ENCODE results near the gene IMMP2L.
"Not testable (repeated sequence)": the region's sequence is repeated elsewhere in the genome, so short reads cannot be mapped to it uniquely, and the experiment has no call there.

IMMP2L gene

DNA sequence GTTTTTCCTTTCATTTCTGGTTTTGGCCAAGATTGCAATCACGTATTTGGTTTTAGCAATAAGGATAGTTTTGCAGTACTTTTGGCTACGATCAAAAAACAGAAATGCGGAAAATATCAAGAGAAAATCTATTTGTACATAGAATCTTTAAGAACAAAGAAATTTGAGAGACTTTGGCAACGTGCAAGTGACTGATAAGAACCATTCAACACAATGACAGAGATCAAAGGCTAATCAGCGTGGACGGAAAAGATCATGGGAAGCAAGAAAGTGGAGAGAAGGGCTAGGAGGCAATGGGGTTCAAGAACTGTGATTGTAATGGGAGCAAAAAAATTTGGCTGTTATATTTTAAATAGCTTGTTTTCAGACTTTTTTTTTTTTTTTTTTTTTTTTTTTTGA is 487.5 kb downstream of the IMMP2L start:
- TF ChIP-seq ZNF384 (IDR thresholded peaks at IDR 0.05) (no peak), FOXA1 (IDR thresholded peaks at IDR 0.05) (no peak), FOXK2 (IDR thresholded peaks at IDR 0.05) (no peak)
- CTCF ChIA-PET = interaction anchor here (0.7 kb wide), 1 partner anchor 58 kb away, joined by 10 read pairs; no protein-coding TSS in a partner anchor
- DNase-seq (ENCODE audit: extremely low spot score) = no peak
- POLR2A ChIA-PET = no interaction called here

DNA sequence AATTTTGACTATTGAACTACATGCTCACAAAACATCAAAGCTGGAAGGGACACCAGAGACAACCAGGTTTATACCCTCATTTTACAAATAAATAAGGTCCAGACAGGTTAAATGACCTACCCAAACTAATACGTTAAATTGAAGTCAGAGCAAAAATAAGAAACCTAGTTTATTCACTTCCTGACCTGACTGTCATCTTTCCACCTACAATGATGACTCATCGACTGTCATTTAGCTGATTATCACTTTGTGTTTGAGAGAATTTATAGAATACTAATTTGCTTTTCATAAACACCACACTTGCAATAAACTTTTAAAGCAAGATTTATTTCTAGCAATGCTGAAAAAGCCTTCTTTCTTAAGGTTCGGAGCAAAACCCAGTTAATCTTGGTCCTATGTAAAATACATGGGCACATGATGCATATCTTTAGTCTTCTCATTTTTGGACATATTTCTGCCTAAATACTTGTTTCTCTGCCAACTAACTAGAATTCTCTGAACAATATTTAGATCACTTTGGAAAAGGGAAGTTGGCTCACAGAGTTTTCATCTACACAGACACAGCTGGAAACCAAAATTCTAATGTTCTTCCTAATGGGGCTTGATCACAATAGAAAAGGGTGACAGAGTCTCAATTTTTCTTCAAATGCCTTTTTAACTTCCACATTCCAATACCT is 488.1 kb downstream of the IMMP2L start:
- CTCF ChIA-PET = interaction anchor here (0.7 kb wide), 1 partner anchor 59 kb away, joined by 10 read pairs; no protein-coding TSS in a partner anchor
- DNase-seq (ENCODE audit: extremely low spot score) = no peak

GRCh38 chr7:111072658-111073057 is 489.6 kb downstream of the IMMP2L start:
- POLR2A ChIA-PET, CTCF ChIA-PET: not testable (repeated sequence)

More for the DNA sequence above, 488.1 kb downstream of the IMMP2L start:
- TF ChIP-seq NFRKB (IDR thresholded peaks at IDR 0.05) = no peak
- TF ChIP-seq ARNT (IDR thresholded peaks at IDR 0.05) = no peak
- TF ChIP-seq ZNF384 (IDR thresholded peaks at IDR 0.05) = no peak
- TF ChIP-seq FOXK2 (IDR thresholded peaks at IDR 0.05) = no peak
- TF ChIP-seq FOXA1 (IDR thresholded peaks at IDR 0.05) = no peak
- no peak for TF ChIP-seq FOXM1 (IDR thresholded peaks at IDR 0.05; ENCODE audit: borderline replicate concordance)
- TF ChIP-seq SP1 (IDR thresholded peaks at IDR 0.05) = no peak
- no peak for TF ChIP-seq TARDBP (IDR thresholded peaks at IDR 0.05)
- no peak for TF ChIP-seq HDGF (IDR thresholded peaks at IDR 0.05; ENCODE audit: borderline replicate concordance)
- TF ChIP-seq SUZ12 (IDR thresholded peaks at IDR 0.05) = no peak
- TF ChIP-seq PKNOX1 (IDR thresholded peaks at IDR 0.05) = no peak
- TF ChIP-seq BHLHE40 (IDR thresholded peaks at IDR 0.05; ENCODE audit: borderline replicate concordance) = no peak
- no peak for TF ChIP-seq L3MBTL2 (conservative IDR thresholded peaks at IDR 0.05)
- no peak for TF ChIP-seq LEF1 (IDR thresholded peaks at IDR 0.05; ENCODE audit: borderline replicate concordance)
- no peak for TF ChIP-seq ELF4 (IDR thresholded peaks at IDR 0.05)
- no peak for TF ChIP-seq CTBP1 (IDR thresholded peaks at IDR 0.05; ENCODE audit: borderline replicate concordance)
- POLR2A ChIA-PET = no interaction called here

DNA sequence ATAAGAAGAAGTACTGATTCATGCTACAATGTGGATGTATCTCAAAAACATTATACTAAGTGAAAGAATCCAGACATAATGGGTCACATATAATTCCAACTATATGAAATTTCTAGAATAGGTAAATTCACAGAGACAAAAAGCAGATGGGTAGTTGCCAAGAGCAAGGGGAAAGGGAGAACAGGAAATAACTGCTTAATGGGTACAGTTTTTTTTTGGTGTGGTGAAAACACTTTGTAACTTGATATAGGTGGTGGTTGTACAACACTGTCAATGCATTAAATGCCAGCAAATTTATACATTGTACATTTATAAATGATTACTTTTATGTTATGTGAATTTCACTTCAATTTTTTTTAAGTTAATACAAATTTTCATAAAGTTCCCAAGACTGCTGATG is 490.7 kb downstream of the IMMP2L start:
- TF ChIP-seq CTBP1 (IDR thresholded peaks at IDR 0.05; ENCODE audit: borderline replicate concordance) = no peak
- TF ChIP-seq LEF1 (IDR thresholded peaks at IDR 0.05; ENCODE audit: borderline replicate concordance) = no peak
- TF ChIP-seq TARDBP (IDR thresholded peaks at IDR 0.05) = no peak
- no peak for TF ChIP-seq SUZ12 (IDR thresholded peaks at IDR 0.05)
- TF ChIP-seq L3MBTL2 (conservative IDR thresholded peaks at IDR 0.05) = no peak
- TF ChIP-seq SP1 (IDR thresholded peaks at IDR 0.05) = no peak
- TF ChIP-seq ARNT (IDR thresholded peaks at IDR 0.05) = no peak
- TF ChIP-seq HDGF (IDR thresholded peaks at IDR 0.05; ENCODE audit: borderline replicate concordance) = no peak
- TF ChIP-seq BHLHE40 (IDR thresholded peaks at IDR 0.05; ENCODE audit: borderline replicate concordance) = no peak
- no peak for DNase-seq (ENCODE audit: extremely low spot score)
- ChIA-PET POLR2A (no interaction called here), CTCF (no interaction called here)

More at GRCh38 chr7:111072658-111073057, 489.6 kb downstream of the IMMP2L start:
- DNase-seq (ENCODE audit: extremely low spot score) = not testable (repeated sequence)

GRCh38 chr7:111068618-111069017 is 493.7 kb downstream of the IMMP2L start:
- ChIA-PET POLR2A (no interaction called here), CTCF (no interaction called here)
- no peak for DNase-seq (ENCODE audit: extremely low spot score)
- TF ChIP-seq NFRKB (IDR thresholded peaks at IDR 0.05) (no peak), FOXM1 (IDR thresholded peaks at IDR 0.05; ENCODE audit: borderline replicate concordance) (no peak), SP1 (IDR thresholded peaks at IDR 0.05) (no peak), ARNT (IDR thresholded peaks at IDR 0.05) (no peak), FOXA1 (IDR thresholded peaks at IDR 0.05) (no peak), SUZ12 (IDR thresholded peaks at IDR 0.05) (no peak), PKNOX1 (IDR thresholded peaks at IDR 0.05) (no peak), L3MBTL2 (conservative IDR thresholded peaks at IDR 0.05) (no peak), BHLHE40 (IDR thresholded peaks at IDR 0.05; ENCODE audit: borderline replicate concordance) (no peak), LEF1 (IDR thresholded peaks at IDR 0.05; ENCODE audit: borderline replicate concordance) (no peak), HDGF (IDR thresholded peaks at IDR 0.05; ENCODE audit: borderline replicate concordance) (no peak), ELF4 (IDR thresholded peaks at IDR 0.05) (no peak), ZNF384 (IDR thresholded peaks at IDR 0.05) (no peak), CTBP1 (IDR thresholded peaks at IDR 0.05; ENCODE audit: borderline replicate concordance) (no peak), TARDBP (IDR thresholded peaks at IDR 0.05) (no peak), FOXK2 (IDR thresholded peaks at IDR 0.05) (no peak)

- ChIA-PET POLR2A (no interaction called here), CTCF (no interaction called here)
- TF ChIP-seq ARNT (IDR thresholded peaks at IDR 0.05) = no peak
- no peak for TF ChIP-seq HDGF (IDR thresholded peaks at IDR 0.05; ENCODE audit: borderline replicate concordance)
- TF ChIP-seq LEF1 (IDR thresholded peaks at IDR 0.05; ENCODE audit: borderline replicate concordance) = no peak
- TF ChIP-seq SP1 (IDR thresholded peaks at IDR 0.05) = no peak
- TF ChIP-seq FOXM1 (IDR thresholded peaks at IDR 0.05; ENCODE audit: borderline replicate concordance) = no peak
- TF ChIP-seq FOXA1 (IDR thresholded peaks at IDR 0.05) = no peak
- TF ChIP-seq NFRKB (IDR thresholded peaks at IDR 0.05) = no peak
- no peak for TF ChIP-seq L3MBTL2 (conservative IDR thresholded peaks at IDR 0.05)
- no peak for DNase-seq (ENCODE audit: extremely low spot score)
These were observed 494.6 kb downstream of the IMMP2L start for GRCh38 chr7:111067682-111068081.

- CTCF ChIA-PET = no interaction called here
- TF ChIP-seq SUZ12 (IDR thresholded peaks at IDR 0.05) = no peak
- TF ChIP-seq BHLHE40 (IDR thresholded peaks at IDR 0.05; ENCODE audit: borderline replicate concordance) = no peak
- TF ChIP-seq HDGF (IDR thresholded peaks at IDR 0.05; ENCODE audit: borderline replicate concordance) = no peak
- TF ChIP-seq ZNF384 (IDR thresholded peaks at IDR 0.05) = no peak
- TF ChIP-seq CTBP1 (IDR thresholded peaks at IDR 0.05; ENCODE audit: borderline replicate concordance) = no peak
- TF ChIP-seq PKNOX1 (IDR thresholded peaks at IDR 0.05) = no peak
- TF ChIP-seq L3MBTL2 (conservative IDR thresholded peaks at IDR 0.05) = no peak
- TF ChIP-seq ELF4 (IDR thresholded peaks at IDR 0.05) = no peak
- no peak for TF ChIP-seq LEF1 (IDR thresholded peaks at IDR 0.05; ENCODE audit: borderline replicate concordance)
- TF ChIP-seq FOXK2 (IDR thresholded peaks at IDR 0.05) = no peak
- TF ChIP-seq FOXA1 (IDR thresholded peaks at IDR 0.05) = no peak
- TF ChIP-seq SP1 (IDR thresholded peaks at IDR 0.05) = no peak
- no peak for TF ChIP-seq FOXM1 (IDR thresholded peaks at IDR 0.05; ENCODE audit: borderline replicate concordance)
- TF ChIP-seq TARDBP (IDR thresholded peaks at IDR 0.05) = no peak
- no peak for TF ChIP-seq NFRKB (IDR thresholded peaks at IDR 0.05)
- no peak for DNase-seq (ENCODE audit: extremely low spot score)
- POLR2A ChIA-PET = no interaction called here
These were observed 495.0 kb downstream of the IMMP2L start for GRCh38 chr7:111067251-111067650.
